ENCODE data around the gene OPCML.

GRCh38 chr11:133026952-133027351, 505.3 kb downstream of the OPCML start:
- TF ChIP-seq CTCF (conservative IDR thresholded peaks at IDR 0.05 in 1 of 2, IDR thresholded peaks at IDR 0.05 in 1 of 2; ENCODE audit: extremely low read depth in 1 of 2, insufficient read depth in 1 of 2, low read depth in 1 of 2, low read length in 2 of 2) (no peak), EZH2 (IDR thresholded peaks at IDR 0.05; ENCODE audit: borderline replicate concordance, low read length) (no peak)

Measured in mammary epithelial cell (primary cell).